HCT116 (cell line): ENCODE measurements around the gene MAN1A1. TPM values are rescaled to one million over a fixed set of nuclear protein-coding genes. Genes with fewer than 3 reads are reported as not detected.

ENCODE experiments used
- ATAC-seq: fragments of 200-7000 bp; cut with Tn5 transposase; 2 replicates; pipeline ENCODE4 v1.9.1; 2020; ENCODE audit warnings: mild to moderate bottlenecking, moderate library complexity
- BruUV-seq: library from RNA; stranded (reverse); fragments of 400-500 nt; replicated peaks from 2 replicates; lab custom pipeline; 2021; lab: Mats Ljungman, UMichigan
- CTCF ChIA-PET: fragments of 300-600 bp; sonication (Branson Sonifier 250); formaldehyde crosslinking; loops from one replicate; lab custom pipeline; 2021; ENCODE audit warnings: antibody characterized with exemption; lab: Charles Lee
- POLR2A ChIA-PET: fragments of 300-600, 350-600 bp; sonication (Branson Sonifier 250); formaldehyde crosslinking; loops from one replicate; lab custom pipeline; 2021; ENCODE audit warnings: antibody characterized with exemption; lab: Charles Lee
- RAD21 ChIA-PET, 2 experiments: fragments of 300-600 bp; sonication (Branson Sonifier 250); formaldehyde crosslinking; loops; one replicate each; lab custom pipeline; 2023; ENCODE audit warnings: low total read pairs in 2 of 2; ENCODE audit not compliant: uncharacterized antibody in 2 of 2, unreplicated experiment in 2 of 2, low non-redundant PET in 1 of 2; lab: Charles Lee
- DNase-seq: peaks from one replicate; pipeline ENCODE4 v3.0.0-alpha.2; 2010; ENCODE audit warnings: low read depth, low spot score
- H2AFZ ChIP-seq: fragments of 200-600 bp; shearing (Covaris generic), sonication (generic); 2 replicates; pipeline ENCODE4 v1.6.1; 2017; ENCODE audit warnings: low read depth, mixed run types, mixed read lengths, antibody characterized with exemption, low read length; ENCODE audit not compliant: poor library complexity, severe bottlenecking
- H3K27ac ChIP-seq: 2 replicates; pipeline ENCODE4 v1.5.1; 2012; ENCODE audit warnings: low read depth, low read length
- H3K27me3 ChIP-seq: fragments of 200-600 bp; sonication (generic); 2 replicates; pipeline ENCODE4 v1.6.1; 2016; ENCODE audit warnings: mixed run types, low read length, mixed read lengths; ENCODE audit not compliant: insufficient read depth
- H3K36me3 ChIP-seq, 2 experiments: fragments of 200-500 bp in 1 of 2; fragments of 200-600 bp in 1 of 2; sonication (Bioruptor generic) in 1 of 2; sonication (generic) in 1 of 2; 2 replicates each; pipeline versions ENCODE4 v1.5.1 to v1.6.1; 2014 to 2016; ENCODE audit warnings: low read length in 2 of 2, inconsistent platforms in 1 of 2, mixed read lengths in 1 of 2, mixed run types in 1 of 2; ENCODE audit not compliant: insufficient read depth in 2 of 2, control insufficient read depth in 1 of 2
- H3K4me1 ChIP-seq, 2 experiments: fragments of 200-600 bp in 1 of 2; sonication (generic) in 1 of 2; 2 replicates each; pipeline versions ENCODE4 v1.5.1 to v1.6.1; 2012 to 2017; ENCODE audit warnings: low read length in 2 of 2, inconsistent platforms in 1 of 2, mild to moderate bottlenecking in 1 of 2, mixed read lengths in 1 of 2, mixed run types in 1 of 2, moderate library complexity in 1 of 2; ENCODE audit not compliant: insufficient read depth in 2 of 2, control insufficient read depth in 1 of 2
- H3K4me2 ChIP-seq: fragments of 200-600 bp; sonication (generic); 2 replicates; pipeline ENCODE4 v1.6.1; 2017; ENCODE audit warnings: mixed run types, low read length, mixed read lengths
- H3K4me3 ChIP-seq, 2 experiments: fragments of 200-600 bp in 1 of 2; sonication (generic) in 1 of 2; replicated peaks in 1 of 2; 2 replicates each; pipeline ENCODE4 v1.5.1; 2011 to 2016; ENCODE audit warnings: low read length in 2 of 2, control low read depth in 1 of 2, low read depth in 1 of 2, mild to moderate bottlenecking in 1 of 2, mixed read lengths in 1 of 2, mixed run types in 1 of 2
- H3K79me2 ChIP-seq: fragments of 200-600 bp; sonication (generic); 2 replicates; pipeline ENCODE4 v1.6.1; 2017; ENCODE audit warnings: mild to moderate bottlenecking, mixed run types, low read length, moderate library complexity, mixed read lengths; ENCODE audit not compliant: insufficient read depth
- H3K9ac ChIP-seq: fragments of 200-600 bp; sonication (generic); 2 replicates; pipeline ENCODE4 v1.6.1; 2016; ENCODE audit warnings: low read length, mixed read lengths
- H3K9me2 ChIP-seq: fragments of 200-600 bp; sonication (generic), shearing (Covaris generic); 2 replicates; pipeline ENCODE4 v1.6.1; 2017; ENCODE audit warnings: mixed run types, mild to moderate bottlenecking, moderate library complexity; ENCODE audit not compliant: insufficient read depth
- H3K9me3 ChIP-seq, 2 experiments: fragments of 200-500 bp in 1 of 2; fragments of 200-600 bp in 1 of 2; sonication (Bioruptor generic) in 1 of 2; sonication (generic) in 1 of 2; 2 replicates each; pipeline ENCODE4 v1.6.1; 2014 to 2017; ENCODE audit warnings: low read length in 2 of 2, mixed read lengths in 2 of 2, inconsistent platforms in 1 of 2, low read depth in 1 of 2, mild to moderate bottlenecking in 1 of 2, mixed run types in 1 of 2, moderate library complexity in 1 of 2; ENCODE audit not compliant: control insufficient read depth in 1 of 2, insufficient read depth in 1 of 2
- H4K20me1 ChIP-seq: fragments of 200-600 bp; sonication (generic), shearing (Covaris generic); 2 replicates; pipeline ENCODE4 v1.6.1; 2017; ENCODE audit warnings: mixed run types, mild to moderate bottlenecking, moderate library complexity; ENCODE audit not compliant: insufficient read depth
- CBX3 ChIP-seq: IDR thresholded peaks from 2 replicates; pipeline ENCODE4 v1.6.1; 2012; ENCODE audit warnings: low read depth
- CEBPB ChIP-seq: IDR thresholded peaks from 2 replicates; pipeline ENCODE4 v1.6.1; 2012; ENCODE audit warnings: low read depth
- EGR1 ChIP-seq: IDR thresholded peaks from 2 replicates; pipeline ENCODE4 v1.6.1; 2012; ENCODE audit warnings: low read depth
- EZH2 ChIP-seq: fragments of 200-600 bp; sonication (generic); IDR thresholded peaks from 2 replicates; pipeline ENCODE4 v1.6.1; 2017; ENCODE audit warnings: antibody characterized with exemption, mixed run types
- FOSL1 ChIP-seq: IDR thresholded peaks from 2 replicates; pipeline ENCODE4 v1.6.1; 2012; ENCODE audit warnings: low read depth
- POLR2A ChIP-seq: IDR thresholded peaks from 2 replicates; pipeline ENCODE4 v1.7.0; 2011; ENCODE audit warnings: borderline replicate concordance; ENCODE audit not compliant: insufficient read depth, insufficient read length; ENCODE audit errors: extremely low read depth
- TCF7L2 ChIP-seq: IDR thresholded peaks from 2 replicates; pipeline ENCODE4 v1.7.0; 2011; ENCODE audit warnings: borderline replicate concordance, inconsistent platforms; ENCODE audit not compliant: insufficient read depth, insufficient read length; ENCODE audit errors: extremely low read depth
- ZBTB33 ChIP-seq: IDR thresholded peaks from 2 replicates; pipeline ENCODE4 v1.6.1; 2011; ENCODE audit warnings: mild to moderate bottlenecking, low read length, moderate library complexity; ENCODE audit not compliant: insufficient replicate concordance; ENCODE audit errors: extremely low read depth
- intact Hi-C: fragments of 100-400 bp; cut with micrococcal nuclease; formaldehyde crosslinking; loops from 2 replicates; pipeline ENCODE4 v1.10.0; 2022
- total RNA-seq: library from RNA; stranded (reverse); gene quantifications from one replicate; pipeline ENCODE4 v1.2.1, GENCODE V29; 2021; ENCODE audit not compliant: unreplicated experiment

MAN1A1 gene
- total RNA-seq, 1 experiment from 2014 or later, result 46.0 TPM

GRCh38 chr6:119348748-119349360 lies 707 bp downstream of the MAN1A1 start (continued):
- TF ChIP-seq ZBTB33 (no peak), CBX3 (no peak), FOSL1 (no peak), EZH2 (no peak)

GRCh38 chr6:119348096-119348747 lies 1.3 kb downstream of the MAN1A1 start:
- no peak for TF ChIP-seq CEBPB
- no peak for TF ChIP-seq POLR2A
- TF ChIP-seq TCF7L2, result peak; percentile 77
- TF ChIP-seq EGR1, result no peak
- ATAC-seq (no peak), DNase-seq (no peak)
- peaks cover 43% of the 10 kb centered on the region for H3K79me2 ChIP-seq
- CTCF ChIA-PET, result interaction anchor here (2.0 kb wide), 1 partner anchor 200 kb away, joined by 10 read pairs; no protein-coding TSS in a partner anchor
- H4K20me1 ChIP-seq, result no peaks in the 10 kb centered on the region
- no peaks in the 10 kb centered on the region for H3K9me3 ChIP-seq
- POLR2A ChIA-PET, result no interaction called here
- H2AFZ ChIP-seq, result peak overlapping the region; percentile 36
- H3K9ac ChIP-seq, result peak overlapping the region; percentile 71
- H3K4me2 ChIP-seq, result peak overlapping the region; percentile 85
- H3K36me3 ChIP-seq, result peaks cover 0 to 9% of the 10 kb centered on the region in 2 experiments; a peak in 2 of 4 replicates
- RAD21 ChIA-PET, result no interaction called here
- H3K4me1 ChIP-seq, result peaks cover 9 to 15% of the 10 kb centered on the region in 2 experiments
- no peaks in the 10 kb centered on the region for H3K9me2 ChIP-seq
- intact Hi-C loops, result loop anchor here (5.0 kb wide), 1 partner anchor 381 kb away; no protein-coding TSS in a partner anchor
- peak overlapping the region; percentile 78 for H3K27ac ChIP-seq
- peak overlapping the region; percentile 82 to 86 for H3K4me3 ChIP-seq
- no peaks in the 10 kb centered on the region for H3K27me3 ChIP-seq
- BruUV-seq, result no TSS peak
